GM12875 (cell line): ENCODE data around the gene VPS41.

Source experiments
- H3K4me3 ChIP-seq: one replicate; pipeline ENCODE4 v1.5.1; 2011; ENCODE audit warnings: low read depth, low read length, control low read depth
- TF ChIP-seq, protein P1 (sequence below): IDR thresholded peaks from 2 replicates; pipeline ENCODE4 v1.5.1; 2011; ENCODE audit warnings: low read depth, mild to moderate bottlenecking, control low read depth, inconsistent platforms, low read length, moderate library complexity, borderline replicate concordance; ENCODE audit not compliant: insufficient read depth

Gene VPS41

DNA sequence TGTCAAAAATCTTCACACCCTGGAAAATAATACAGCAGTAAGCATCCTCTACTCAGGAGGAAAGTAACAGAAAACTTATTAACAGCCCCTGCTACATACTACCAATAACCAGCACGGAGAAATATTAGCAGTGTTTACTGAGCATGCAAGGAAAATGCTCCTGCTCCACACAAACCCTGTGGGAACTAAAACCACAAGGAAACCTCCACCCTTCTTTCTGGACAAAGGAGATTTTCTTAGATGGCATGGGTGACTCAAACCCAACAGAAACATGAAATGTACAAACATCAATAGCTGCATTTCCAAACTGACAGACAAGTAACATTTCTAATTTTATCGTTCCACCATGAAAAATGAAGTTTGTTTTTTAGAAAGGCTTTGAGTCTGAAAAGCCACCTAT, 113.4 kb downstream of the VPS41 start:
- TF ChIP-seq, protein P1, sequence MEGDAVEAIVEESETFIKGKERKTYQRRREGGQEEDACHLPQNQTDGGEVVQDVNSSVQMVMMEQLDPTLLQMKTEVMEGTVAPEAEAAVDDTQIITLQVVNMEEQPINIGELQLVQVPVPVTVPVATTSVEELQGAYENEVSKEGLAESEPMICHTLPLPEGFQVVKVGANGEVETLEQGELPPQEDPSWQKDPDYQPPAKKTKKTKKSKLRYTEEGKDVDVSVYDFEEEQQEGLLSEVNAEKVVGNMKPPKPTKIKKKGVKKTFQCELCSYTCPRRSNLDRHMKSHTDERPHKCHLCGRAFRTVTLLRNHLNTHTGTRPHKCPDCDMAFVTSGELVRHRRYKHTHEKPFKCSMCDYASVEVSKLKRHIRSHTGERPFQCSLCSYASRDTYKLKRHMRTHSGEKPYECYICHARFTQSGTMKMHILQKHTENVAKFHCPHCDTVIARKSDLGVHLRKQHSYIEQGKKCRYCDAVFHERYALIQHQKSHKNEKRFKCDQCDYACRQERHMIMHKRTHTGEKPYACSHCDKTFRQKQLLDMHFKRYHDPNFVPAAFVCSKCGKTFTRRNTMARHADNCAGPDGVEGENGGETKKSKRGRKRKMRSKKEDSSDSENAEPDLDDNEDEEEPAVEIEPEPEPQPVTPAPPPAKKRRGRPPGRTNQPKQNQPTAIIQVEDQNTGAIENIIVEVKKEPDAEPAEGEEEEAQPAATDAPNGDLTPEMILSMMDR, result no peak
- H3K4me3 ChIP-seq, result no peak overlapping the region

DNA sequence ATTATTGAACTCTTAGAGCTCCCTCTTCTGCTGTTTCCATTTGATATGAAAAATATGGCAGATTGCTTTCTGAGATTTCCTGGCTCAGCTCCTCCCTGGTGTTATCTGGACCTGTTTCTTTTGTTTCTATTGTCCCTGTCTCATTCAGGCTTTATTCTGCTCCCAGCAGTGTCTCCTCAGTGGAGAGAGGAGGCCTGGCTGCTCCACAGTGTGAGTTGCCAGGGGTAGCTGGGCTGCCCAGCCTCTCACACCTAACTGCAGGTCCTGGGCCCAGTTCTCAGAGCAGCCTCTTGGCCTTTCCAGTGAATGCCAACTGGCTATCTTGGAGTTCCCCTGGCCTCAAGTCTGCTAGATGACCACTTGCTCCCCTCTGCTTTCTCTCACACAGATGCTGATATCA, 127.0 kb downstream of the VPS41 start:
- no peak overlapping the region for H3K4me3 ChIP-seq
- TF ChIP-seq, protein P1, result no peak

DNA sequence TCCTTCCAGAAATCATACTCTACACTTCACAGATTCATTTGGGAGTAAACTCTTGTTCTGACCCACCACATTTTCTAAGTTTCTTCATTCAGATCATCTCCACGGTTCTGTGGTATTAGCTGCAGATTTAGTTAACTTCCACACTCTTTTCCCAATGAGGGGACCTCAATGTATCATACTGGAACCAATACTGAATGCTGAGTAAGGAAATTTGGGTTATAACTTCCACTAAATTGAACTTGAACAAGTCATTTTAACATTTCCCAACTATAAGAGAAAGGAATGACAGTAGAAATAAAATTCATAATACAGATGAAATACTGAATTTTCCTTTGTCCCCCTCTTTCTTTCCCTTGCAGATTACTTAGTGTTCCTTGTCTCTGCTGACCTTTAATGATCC, 131.4 kb downstream of the VPS41 start:
- H3K4me3 ChIP-seq, result no peak overlapping the region
- TF ChIP-seq, protein P1, result no peak

DNA sequence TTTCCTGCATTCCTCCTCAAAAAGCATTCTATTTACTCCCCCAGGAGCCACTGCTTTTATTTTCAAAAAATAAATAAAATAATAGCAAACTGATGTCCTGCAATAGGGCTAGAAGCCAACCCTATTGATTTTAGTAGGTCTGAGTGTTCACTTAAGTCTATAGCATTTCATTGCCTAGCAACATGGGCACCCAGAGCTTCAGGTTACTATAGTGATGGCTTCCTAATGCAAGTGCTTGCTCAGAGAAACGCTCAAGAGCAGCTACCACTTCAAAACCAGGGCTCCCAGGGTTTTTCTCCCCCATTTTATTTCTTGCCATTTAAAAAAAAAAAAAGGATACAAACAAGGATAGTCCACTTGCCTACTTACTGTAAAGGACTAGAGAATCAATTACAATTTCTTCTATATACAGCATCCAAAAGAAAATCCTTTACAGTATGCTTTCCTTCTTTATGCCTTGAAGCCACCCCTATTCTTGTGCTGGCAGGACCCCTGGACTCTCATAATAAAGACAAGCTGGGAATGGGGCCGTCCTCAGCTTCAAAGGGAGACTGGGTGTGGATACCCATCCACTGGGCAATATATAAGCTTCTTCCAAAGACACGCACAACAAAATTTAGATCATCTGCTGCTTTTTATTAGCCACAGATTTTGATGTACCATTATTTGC, 133.3 kb downstream of the VPS41 start:
- H3K4me3 ChIP-seq, result no peak overlapping the region
- TF ChIP-seq, protein P1, result no peak

DNA sequence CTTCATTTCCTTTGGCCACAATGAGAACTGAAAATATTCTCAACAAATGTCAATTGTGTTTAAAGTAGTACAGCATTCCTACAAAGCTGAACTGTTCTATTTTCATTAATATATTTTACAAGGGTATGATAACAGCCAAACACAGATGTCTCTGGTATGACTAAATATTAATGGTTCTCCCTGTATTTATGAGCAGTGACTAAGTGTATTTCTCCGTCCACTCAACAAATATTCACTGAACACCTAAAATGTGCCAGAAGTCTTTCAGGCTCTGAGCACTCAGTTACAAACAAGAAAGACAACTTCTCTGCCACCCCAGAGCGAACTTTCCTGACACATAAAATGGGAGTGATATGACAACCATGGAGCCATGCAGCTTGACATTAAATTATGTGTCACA, 135.6 kb downstream of the VPS41 start:
- TF ChIP-seq, protein P1, result no peak
- H3K4me3 ChIP-seq, result no peak overlapping the region

DNA sequence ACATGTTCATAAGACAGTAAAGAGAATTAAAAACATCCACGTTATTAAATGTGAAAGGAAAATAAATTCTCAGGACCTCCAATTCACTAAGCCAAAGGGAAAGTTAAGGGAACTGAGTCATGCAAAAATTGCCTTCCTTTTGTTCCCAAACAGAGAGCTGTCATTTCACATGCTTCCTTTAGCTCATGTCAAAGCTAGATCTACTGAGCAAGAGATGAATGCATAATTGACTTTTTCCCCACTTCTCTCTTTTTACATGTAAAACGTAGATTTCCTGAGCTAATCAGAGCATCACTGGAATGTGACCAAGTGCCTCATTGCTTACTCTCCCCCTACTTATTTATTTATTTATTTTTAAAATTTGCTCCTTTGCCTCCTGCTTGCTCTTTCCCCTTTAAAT, 148.8 kb downstream of the VPS41 start:
- no peak overlapping the region for H3K4me3 ChIP-seq

DNA sequence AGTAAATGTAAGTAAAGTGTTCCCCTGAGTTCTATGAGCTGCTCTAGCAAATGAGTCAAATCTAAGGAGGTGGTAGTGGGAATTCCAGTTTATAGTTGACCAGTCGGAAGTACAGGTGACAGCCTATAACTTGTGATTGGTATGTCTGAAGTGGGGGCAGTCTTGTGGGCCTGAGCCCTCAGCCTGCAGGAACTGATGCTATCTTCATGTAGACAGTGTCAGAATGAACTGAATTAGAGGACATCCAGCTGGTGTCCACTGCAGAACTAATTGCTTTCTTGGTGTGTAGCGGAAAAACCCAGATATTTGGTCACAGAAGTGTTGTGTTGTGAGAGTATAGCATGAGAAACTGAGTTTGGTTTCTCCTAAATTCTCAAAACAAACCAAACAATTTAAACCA, 150.0 kb downstream of the VPS41 start:
- TF ChIP-seq, protein P1, result no peak
- H3K4me3 ChIP-seq, result no peak overlapping the region

More for the DNA sequence above, 148.8 kb downstream of the VPS41 start:
- TF ChIP-seq, protein P1, result no peak
